ENCODE data around the gene RD3L.

DNA sequence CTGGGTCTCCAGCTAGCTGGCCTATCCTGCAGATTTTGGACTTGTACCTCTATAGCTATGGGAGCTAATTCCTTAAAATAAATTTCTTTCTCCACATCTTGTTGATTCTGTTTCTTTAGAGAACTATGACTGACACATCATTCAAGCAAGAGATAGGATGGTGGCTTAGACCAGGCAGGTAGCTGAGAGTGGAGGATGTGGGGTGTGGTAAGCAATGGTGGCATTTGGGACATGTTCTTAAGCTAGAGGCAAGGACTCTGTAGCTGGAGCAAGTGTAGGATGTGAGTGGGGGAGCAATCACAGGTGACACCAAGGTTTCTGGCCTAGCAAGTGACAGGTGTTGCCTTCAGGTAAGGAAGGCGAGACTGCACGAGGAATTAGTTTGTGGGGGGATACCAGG lies 7.2 kb downstream of the RD3L start:
- no peak for TF ChIP-seq U2AF2 (IDR thresholded peaks at IDR 0.05; ENCODE audit: low read depth, low read length)
- TF ChIP-seq MED8 (CRISPR knock-in tag; IDR thresholded peaks at IDR 0.05; ENCODE audit: insufficient replicate concordance): no peak
- no peak for TF ChIP-seq SMC3 (IDR thresholded peaks at IDR 0.05; ENCODE audit: low read length)
- TF ChIP-seq ZNF253 (CRISPR knock-in tag; IDR thresholded peaks at IDR 0.05; ENCODE audit: borderline replicate concordance): no peak
- TF ChIP-seq EZH2 (conservative IDR thresholded peaks at IDR 0.05; ENCODE audit: low read depth, low read length): no peak
- TF ChIP-seq CREM (IDR thresholded peaks at IDR 0.05): no peak
- TF ChIP-seq CREM (CRISPR knock-in tag; IDR thresholded peaks at IDR 0.05): no peak
- TF ChIP-seq NBN (conservative IDR thresholded peaks at IDR 0.05): no peak
- TF ChIP-seq ZC3H4 (CRISPR knock-in tag; IDR thresholded peaks at IDR 0.05; ENCODE audit: borderline replicate concordance): no peak
